Neural cell (in vitro differentiated cells): ENCODE measurements around the gene OR5B3. TPM values are rescaled to one million over a fixed set of nuclear protein-coding genes. Genes with fewer than 3 reads are reported as not detected.

Source experiments
- H2AFZ ChIP-seq: fragments of 200-600, 300-800 bp; sonication (generic), shearing (Covaris generic); 2 replicates; pipeline ENCODE4 v1.6.0; 2014; ENCODE audit warnings: low read depth, mild to moderate bottlenecking, antibody characterized with exemption, low read length, moderate library complexity
- H3F3A ChIP-seq: fragments of 200-600 bp; shearing (Covaris generic); 2 replicates; pipeline ENCODE4 v1.6.1; 2016; ENCODE audit warnings: mild to moderate bottlenecking, moderate library complexity, mixed read lengths, antibody characterized with exemption, low read length; ENCODE audit not compliant: insufficient read depth, poor library complexity, severe bottlenecking
- H3K27ac ChIP-seq: fragments of 200-600, 300-800 bp; sonication (generic), shearing (Covaris generic); 2 replicates; pipeline ENCODE4 v1.5.1; 2014; ENCODE audit warnings: mild to moderate bottlenecking, low read length, moderate library complexity
- H3K27me3 ChIP-seq: fragments of 300-800, 200-600 bp; sonication (generic), shearing (Covaris generic); 2 replicates; pipeline ENCODE4 v1.6.0; 2014; ENCODE audit warnings: mild to moderate bottlenecking, low read depth, low read length, moderate library complexity; ENCODE audit not compliant: insufficient read depth
- H3K36me3 ChIP-seq: fragments of 300-800, 200-600 bp; sonication (generic), shearing (Covaris generic); 2 replicates; pipeline ENCODE4 v1.5.1; 2014; ENCODE audit warnings: mild to moderate bottlenecking, antibody characterized with exemption, low read length, moderate library complexity; ENCODE audit not compliant: insufficient read depth
- H3K4me2 ChIP-seq: fragments of 300-800, 200-600 bp; sonication (generic), shearing (Covaris generic); 2 replicates; pipeline ENCODE4 v1.6.0; 2014; ENCODE audit warnings: mild to moderate bottlenecking, low read length
- H3K4me3 ChIP-seq: fragments of 300-800, 200-600 bp; sonication (generic), shearing (Covaris generic); 2 replicates; pipeline ENCODE4 v1.5.1; 2014; ENCODE audit warnings: mild to moderate bottlenecking, low read length, moderate library complexity
- H3K79me2 ChIP-seq: fragments of 200-600 bp; shearing (Covaris generic); replicated peaks from 2 replicates; pipeline ENCODE4 v1.6.0; 2014; ENCODE audit warnings: mild to moderate bottlenecking, low read length, moderate library complexity; ENCODE audit not compliant: insufficient read depth
- H3K9ac ChIP-seq: fragments of 300-800, 200-600 bp; sonication (generic), shearing (Covaris generic); 2 replicates; pipeline ENCODE4 v1.6.1; 2016; ENCODE audit warnings: mild to moderate bottlenecking, low read length, mixed read lengths
- H3K9me2 ChIP-seq: fragments of 200-600 bp; shearing (Covaris generic); 2 replicates; pipeline ENCODE4 v1.6.1; 2016; ENCODE audit warnings: mild to moderate bottlenecking, low read length, mixed read lengths; ENCODE audit not compliant: insufficient read depth
- H3K9me3 ChIP-seq: fragments of 200-600, 300-800 bp; sonication (generic), shearing (Covaris generic); 2 replicates; pipeline ENCODE4 v1.6.1; 2016; ENCODE audit warnings: mild to moderate bottlenecking, mixed run types, low read length, moderate library complexity, mixed read lengths
- H4K20me1 ChIP-seq: fragments of 200-600 bp; shearing (Covaris generic); 2 replicates; pipeline ENCODE4 v1.6.1; 2016; ENCODE audit warnings: mild to moderate bottlenecking, mixed run types; ENCODE audit not compliant: insufficient read depth
- CTCF ChIP-seq: fragments of 450-650 bp; IDR thresholded peaks from 2 replicates; pipeline ENCODE4 v1.5.1; 2014; ENCODE audit warnings: antibody characterized with exemption, mild to moderate bottlenecking, moderate library complexity; ENCODE audit not compliant: poor library complexity, severe bottlenecking
- EP300 ChIP-seq: fragments of 450-650 bp; conservative IDR thresholded peaks from 2 replicates; pipeline ENCODE4 v1.6.1; 2014; ENCODE audit warnings: antibody characterized with exemption, mild to moderate bottlenecking, moderate library complexity; ENCODE audit not compliant: poor library complexity, severe bottlenecking
- EZH2 ChIP-seq: fragments of 200-600, 300-800 bp; shearing (Covaris generic), sonication (generic); IDR thresholded peaks from 2 replicates; pipeline ENCODE4 v1.6.1; 2014; ENCODE audit warnings: antibody characterized with exemption, low read length, borderline replicate concordance, mild to moderate bottlenecking; ENCODE audit not compliant: insufficient read depth, poor library complexity, severe bottlenecking
- MXI1 ChIP-seq: fragments of 450-650 bp; conservative IDR thresholded peaks from 2 replicates; pipeline ENCODE4 v1.6.1; 2014; ENCODE audit warnings: antibody characterized with exemption, mild to moderate bottlenecking; ENCODE audit not compliant: poor library complexity, severe bottlenecking
- POLR2AphosphoS5 ChIP-seq: IDR thresholded peaks from 2 replicates; pipeline ENCODE4 v1.6.1; 2012
- RAD21 ChIP-seq: fragments of 450-650 bp; conservative IDR thresholded peaks from 2 replicates; pipeline ENCODE4 v1.6.1; 2014; ENCODE audit warnings: antibody characterized with exemption, mild to moderate bottlenecking, moderate library complexity
- REST ChIP-seq: IDR thresholded peaks from 2 replicates; pipeline ENCODE4 v1.6.1; 2012; ENCODE audit warnings: borderline replicate concordance
- SMC3 ChIP-seq: fragments of 450-650 bp; conservative IDR thresholded peaks from 2 replicates; pipeline ENCODE4 v1.6.1; 2014; ENCODE audit warnings: antibody characterized with exemption, mild to moderate bottlenecking, moderate library complexity; ENCODE audit not compliant: poor library complexity
- TAF1 ChIP-seq: IDR thresholded peaks from 2 replicates; pipeline ENCODE4 v1.6.1; 2012; ENCODE audit warnings: low read depth
- polyA plus RNA-seq: library from polyadenylated mRNA; depleted of rRNA; stranded (reverse); fragments of >200 nt; gene quantifications from 2 replicates; pipeline ENCODE4 v1.2.3, GENCODE V29; 2014

The OR5B3 gene
- polyA plus RNA-seq, 1 donor from 2014 or later: not detected

GRCh38 chr11:58354727-58355126, 51.9 kb downstream of the OR5B3 start:
- no peak overlapping the region for H3K4me3 ChIP-seq
- H2AFZ ChIP-seq: no peak overlapping the region
- H3K9me3 ChIP-seq: no peaks in the 10 kb centered on the region
- TF ChIP-seq CTCF (no peak), TAF1 (no peak), EZH2 (no peak), POLR2AphosphoS5 (no peak), SMC3 (no peak), MXI1 (no peak), RAD21 (no peak), EP300 (no peak), REST (no peak)
- no peaks in the 10 kb centered on the region for H3K9me2 ChIP-seq
- H4K20me1 ChIP-seq: no peaks in the 10 kb centered on the region
- H3K27me3 ChIP-seq: no peaks in the 10 kb centered on the region
- no peak overlapping the region for H3K27ac ChIP-seq
- no peaks in the 10 kb centered on the region for H3K36me3 ChIP-seq
- H3K9ac ChIP-seq: no peak overlapping the region
- H3K79me2 ChIP-seq: no peaks in the 10 kb centered on the region
- no peak overlapping the region for H3K4me2 ChIP-seq
- no peaks in the 10 kb centered on the region for H3F3A ChIP-seq

Other genes starting within 250 kb of the OR5B3 start
- gene OR9Q2, start 217.8 kb downstream of the OR5B3 start, polyA plus RNA-seq: not detected in 2 replicates
- not detected in 2 replicates for gene OR1S2, start 202.7 kb downstream of the OR5B3 start, polyA plus RNA-seq
- not detected in 2 replicates for gene OR1S1, start 194.2 kb downstream of the OR5B3 start, polyA plus RNA-seq
- not detected in 2 replicates for gene OR10Q1, start 178.0 kb downstream of the OR5B3 start, polyA plus RNA-seq
- gene OR10W1, start 138.6 kb downstream of the OR5B3 start, polyA plus RNA-seq: not detected in 2 replicates
- gene OR5B17, start 47.8 kb downstream of the OR5B3 start, polyA plus RNA-seq: not detected in 2 replicates
- gene OR5B2, start 21.2 kb upstream of the OR5B3 start, polyA plus RNA-seq: not detected in 2 replicates
- not detected in 2 replicates for gene OR5B12, start 35.4 kb upstream of the OR5B3 start, polyA plus RNA-seq
- not detected in 2 replicates for gene OR5B21, start 101.2 kb upstream of the OR5B3 start, polyA plus RNA-seq
- gene LPXN, start 169.0 kb upstream of the OR5B3 start, polyA plus RNA-seq: 4.1 and 4.3 TPM in 2 replicates
- gene ZFP91, start 172.2 kb upstream of the OR5B3 start, polyA plus RNA-seq: 29.4 and 32.7 TPM in 2 replicates
- 2.3 and 3.6 TPM in 2 replicates for gene CNTF, start 215.8 kb upstream of the OR5B3 start, polyA plus RNA-seq